Hepatocyte (in vitro differentiated cells): Measurements from ENCODE around the gene FAM174C. TPM values are rescaled to one million over a fixed set of nuclear protein-coding genes. Genes with fewer than 3 reads are reported as not detected.

Source experiments
- DNase-seq: peaks from one replicate; pipeline ENCODE4 v3.0.0-alpha.2; 2016; ENCODE audit warnings: low spot score
- H2AFZ ChIP-seq: fragments of 200-600 bp; sonication (generic); 2 replicates; pipeline ENCODE4 v1.6.0; 2016; ENCODE audit warnings: antibody characterized with exemption, mild to moderate bottlenecking
- H3K27ac ChIP-seq: fragments of 200-600 bp; sonication (generic); 2 replicates; pipeline ENCODE4 v1.5.1; 2016; ENCODE audit warnings: mild to moderate bottlenecking
- H3K27me3 ChIP-seq: fragments of 200-600 bp; sonication (generic); 2 replicates; pipeline ENCODE4 v1.6.1; 2016
- H3K36me3 ChIP-seq: fragments of 200-600 bp; sonication (generic); replicated peaks from 2 replicates; pipeline ENCODE4 v1.5.1; 2016; ENCODE audit warnings: low read depth; ENCODE audit not compliant: insufficient read depth
- H3K4me1 ChIP-seq: fragments of 200-600 bp; sonication (generic); 2 replicates; pipeline ENCODE4 v1.5.1; 2016; ENCODE audit warnings: mild to moderate bottlenecking, moderate library complexity; ENCODE audit not compliant: insufficient read depth
- H3K4me2 ChIP-seq: fragments of 200-600 bp; sonication (generic); 2 replicates; pipeline ENCODE4 v1.6.0; 2016
- H3K4me3 ChIP-seq: fragments of 200-600 bp; sonication (generic); 2 replicates; pipeline ENCODE4 v1.5.1; 2016; ENCODE audit warnings: mild to moderate bottlenecking
- H3K79me2 ChIP-seq: fragments of 200-600 bp; sonication (generic); 2 replicates; pipeline ENCODE4 v1.6.0; 2017; ENCODE audit warnings: mild to moderate bottlenecking
- H3K9me2 ChIP-seq: fragments of 200-600 bp; sonication (generic); replicated peaks from 2 replicates; pipeline ENCODE4 v1.6.0; 2017; ENCODE audit warnings: mild to moderate bottlenecking; ENCODE audit not compliant: insufficient read depth
- H3K9me3 ChIP-seq: fragments of 200-600 bp; sonication (generic); 2 replicates; pipeline ENCODE4 v1.5.1; 2016; ENCODE audit warnings: low read depth, mild to moderate bottlenecking
- H4K20me1 ChIP-seq: fragments of 200-600 bp; sonication (generic); 2 replicates; pipeline ENCODE4 v1.6.0; 2016; ENCODE audit warnings: mild to moderate bottlenecking; ENCODE audit not compliant: insufficient read depth, poor library complexity, severe bottlenecking
- CTCF ChIP-seq: fragments of 200-600 bp; sonication (generic); IDR thresholded peaks from 2 replicates; pipeline ENCODE4 v1.5.1; 2016; ENCODE audit warnings: antibody characterized with exemption, mild to moderate bottlenecking; ENCODE audit not compliant: poor library complexity
- EZH2 ChIP-seq: fragments of 200-600 bp; sonication (generic); IDR thresholded peaks from 2 replicates; pipeline ENCODE4 v1.6.1; 2016; ENCODE audit warnings: antibody characterized with exemption, mild to moderate bottlenecking, borderline replicate concordance
- EZH2phosphoT487 ChIP-seq: fragments of 200-600 bp; sonication (generic); IDR thresholded peaks from one replicate; pipeline ENCODE4 v1.6.1; 2018; ENCODE audit warnings: antibody characterized with exemption, mild to moderate bottlenecking, low read depth, moderate library complexity; ENCODE audit not compliant: unreplicated experiment, severe bottlenecking
- WGBS: methylation state at CpG from one replicate; pipeline ENCODE4 v1.1.6; 2016; ENCODE audit warnings: low lambda C conversion rate; ENCODE audit errors: missing lambda C conversion rate; 5-methylcytosine and 5-hydroxymethylcytosine counted together
- polyA plus RNA-seq: library from polyadenylated mRNA; unstranded; fragments of >200 nt; fragmentation: Nextera tagmentation; extraction: Ambion mirVana; gene quantifications from 2 replicates; pipeline ENCODE4 v1.2.1, GENCODE V29; 2016
- total RNA-seq: library from RNA; depleted of rRNA; stranded (reverse); fragments of >200 nt; gene quantifications from 2 replicates; pipeline ENCODE4 v1.2.3, GENCODE V29; 2014

The FAM174C gene
- total and polyA plus RNA-seq, 2 experiments from 2014 or later = 25.5 to 79.9 TPM

GRCh38 chr19:1252221-1252820 is 23.0 kb upstream of the FAM174C start:
- Histone ChIP-seq H3K27ac (peak overlapping the region; percentile 98), H3K9me2 (no peaks in the 10 kb centered on the region), H3K79me2 (peaks cover 67% of the 10 kb centered on the region), H4K20me1 (peaks cover 37% of the 10 kb centered on the region), H3K27me3 (no peaks in the 10 kb centered on the region), H3K4me3 (peak overlapping the region; percentile 98), H3K4me2 (peak overlapping the region; percentile 91), H2AFZ (no peak overlapping the region), H3K4me1 (peaks cover 38% of the 10 kb centered on the region), H3K9me3 (no peaks in the 10 kb centered on the region), H3K36me3 (no peaks in the 10 kb centered on the region)
- no peak for TF ChIP-seq CTCF
- no peak for TF ChIP-seq EZH2phosphoT487
- TF ChIP-seq EZH2 = no peak
- 15% methylated on average over 20 of the region's 30 CpGs for WGBS
- peak; percentile 85 for DNase-seq

GRCh38 chr19:1252821-1253513 is 22.4 kb upstream of the FAM174C start:
- Histone ChIP-seq H3K4me1 (peaks cover 39% of the 10 kb centered on the region), H3K9me2 (no peaks in the 10 kb centered on the region), H2AFZ (no peak overlapping the region), H3K4me3 (peak overlapping the region; percentile 98), H3K79me2 (peaks cover 67% of the 10 kb centered on the region), H3K36me3 (no peaks in the 10 kb centered on the region), H4K20me1 (peaks cover 42% of the 10 kb centered on the region), H3K9me3 (no peaks in the 10 kb centered on the region), H3K27ac (peak overlapping the region; percentile 98), H3K4me2 (peak overlapping the region; percentile 91), H3K27me3 (no peaks in the 10 kb centered on the region)
- TF ChIP-seq CTCF (no peak), EZH2phosphoT487 (no peak), EZH2 (no peak)
- DNase-seq = peak; percentile 95
- WGBS = 13% methylated on average over 18 of the region's 26 CpGs

- H3K36me3 ChIP-seq = no peaks in the 10 kb centered on the region
These were observed 21.7 kb upstream of the FAM174C start for GRCh38 chr19:1253514-1254080.

More at GRCh38 chr19:1253514-1254080, 21.7 kb upstream of the FAM174C start:
- Histone ChIP-seq H3K4me3 (no peak overlapping the region), H4K20me1 (peaks cover 42% of the 10 kb centered on the region), H3K4me2 (peak overlapping the region; percentile 91), H3K9me2 (no peaks in the 10 kb centered on the region), H3K27ac (peak overlapping the region; percentile 98), H3K79me2 (peaks cover 67% of the 10 kb centered on the region), H3K27me3 (no peaks in the 10 kb centered on the region), H2AFZ (no peak overlapping the region), H3K4me1 (peaks cover 45% of the 10 kb centered on the region), H3K9me3 (no peaks in the 10 kb centered on the region)
- TF ChIP-seq EZH2phosphoT487 (no peak), CTCF (no peak), EZH2 (no peak)
- DNase-seq = peak; percentile 88
- WGBS = 54% methylated on average over 18 of the region's 23 CpGs
